GF-D8 (cell line): ENCODE measurements around the gene ZNF610.
"Not testable (repeated sequence)": the region's sequence is repeated elsewhere in the genome, so short reads cannot be mapped to it uniquely, and the experiment has no call there.

Experiments
- DNase-seq: peaks from one replicate; lab custom pipeline; 2025; lab: John Stamatoyannopoulos, UW

The ZNF610 gene

DNA sequence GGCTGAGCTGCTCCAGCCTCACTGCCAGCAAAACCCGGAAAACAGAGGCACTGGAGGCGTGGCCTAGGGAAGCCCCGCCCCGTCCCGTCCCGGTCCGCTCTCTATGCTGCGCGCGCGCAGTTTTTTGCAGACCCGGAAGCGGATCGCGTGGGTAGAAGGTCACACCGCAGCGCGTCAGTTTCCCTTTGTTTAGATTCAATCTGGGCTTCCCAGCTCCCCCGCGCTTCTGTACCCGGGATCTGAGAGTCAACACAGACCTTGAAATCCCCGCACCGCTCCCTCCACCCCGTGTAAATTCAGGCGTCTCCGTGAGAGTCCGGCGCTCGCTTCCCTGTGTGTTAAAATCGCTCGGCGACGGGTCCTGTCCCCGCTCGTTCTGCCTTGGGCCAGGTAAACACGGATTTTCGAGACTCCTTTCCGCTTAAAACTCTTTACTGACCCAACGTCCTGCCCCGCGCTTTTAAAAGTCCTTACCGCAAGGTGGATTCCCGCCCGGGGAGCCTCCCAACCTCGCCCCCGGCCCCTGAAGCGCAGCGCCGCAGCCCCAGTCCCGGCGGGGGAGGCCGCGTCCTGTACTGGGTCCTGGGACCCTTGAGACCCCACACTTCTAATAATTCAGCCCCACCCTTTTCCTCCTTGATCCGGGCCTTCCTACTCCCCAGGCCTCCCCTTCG, at the start of gene ZNF610:
ZNF610 (plus strand) TSS at position 127 of the 674 bp plus-strand sequence. CDS start 12,930 bp downstream, outside the sequence.
- peak; percentile 65 for DNase-seq

GRCh38 chr19:52286256-52286655, 49.8 kb upstream of the ZNF610 start:
- DNase-seq: no peak

GRCh38 chr19:52291781-52292180, 44.3 kb upstream of the ZNF610 start:
- DNase-seq: no peak

- not testable (repeated sequence) for DNase-seq
These were observed 43.1 kb upstream of the ZNF610 start for GRCh38 chr19:52292946-52293345.

GRCh38 chr19:52296400-52296772, 39.7 kb upstream of the ZNF610 start:
- DNase-seq: peak; percentile 1

- peak; percentile 25 for DNase-seq
These were observed 39.1 kb upstream of the ZNF610 start, which contains the start of gene ZNF480 for GRCh38 chr19:52296773-52297600. Gene ZNF480, plus strand, starts transcription at chr19:52297169. Its CDS starts 3,244 bp downstream, at chr19:52300413.

- no peak for DNase-seq
These were observed 38.3 kb upstream of the ZNF610 start for GRCh38 chr19:52297601-52298364.

DNA sequence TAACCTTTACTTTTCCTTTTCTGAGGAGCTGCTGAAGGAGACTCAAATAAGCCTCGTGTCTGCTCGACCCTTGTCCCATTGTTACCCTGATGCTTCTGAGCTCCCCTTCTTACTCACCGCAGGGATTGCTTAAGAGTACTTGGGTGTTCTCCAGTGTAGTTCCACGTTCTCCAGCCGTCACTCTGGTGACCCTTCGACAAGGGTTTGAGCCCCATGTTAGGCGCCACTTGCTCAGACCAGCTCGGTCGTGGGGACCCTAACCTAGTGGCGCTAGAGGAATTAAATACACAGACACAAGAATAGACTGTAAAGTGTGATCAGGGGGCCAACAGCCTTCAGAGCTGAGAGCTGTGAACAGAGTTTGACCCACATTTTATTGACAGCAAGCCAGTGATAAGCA, 28.8 kb upstream of the ZNF610 start:
- DNase-seq: no peak

DNA sequence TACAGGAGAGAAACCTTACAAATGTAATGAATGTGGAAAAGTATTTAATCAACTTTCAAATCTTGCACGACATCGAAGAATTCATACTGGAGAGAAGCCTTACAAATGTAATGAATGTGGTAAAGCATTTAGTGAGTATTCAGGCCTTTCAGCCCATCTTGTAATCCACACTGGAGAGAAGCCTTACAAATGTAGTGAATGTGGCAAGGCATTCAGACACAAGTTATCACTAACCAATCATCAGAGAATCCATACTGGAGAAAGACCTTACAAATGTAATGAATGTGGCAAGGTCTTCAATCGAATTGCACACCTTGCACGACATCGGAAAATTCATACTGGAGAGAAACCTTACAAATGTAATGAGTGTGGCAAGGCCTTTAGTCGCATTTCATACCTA, 13.6 kb upstream of the ZNF610 start:
- DNase-seq: no peak

GRCh38 chr19:52331757-52332156, 4.3 kb upstream of the ZNF610 start:
- no peak for DNase-seq

DNA sequence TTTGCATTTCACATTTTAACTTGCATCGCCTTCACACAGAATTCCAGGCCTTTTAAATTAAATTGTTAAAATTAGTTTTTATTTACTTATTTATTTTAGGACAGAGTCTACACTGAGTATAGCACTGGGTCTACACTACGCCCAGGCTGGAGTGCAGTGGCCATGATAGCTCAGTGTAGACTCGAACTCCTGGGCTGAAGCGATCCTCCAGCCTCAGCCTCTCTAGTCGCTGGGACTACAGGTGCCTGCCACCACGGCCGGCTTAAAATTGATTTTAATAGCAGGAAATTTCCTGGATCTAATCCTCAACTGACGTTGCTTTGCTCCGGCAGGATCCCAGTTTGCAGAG, 301 bp upstream of the ZNF610 start:
- DNase-seq: no peak

DNA sequence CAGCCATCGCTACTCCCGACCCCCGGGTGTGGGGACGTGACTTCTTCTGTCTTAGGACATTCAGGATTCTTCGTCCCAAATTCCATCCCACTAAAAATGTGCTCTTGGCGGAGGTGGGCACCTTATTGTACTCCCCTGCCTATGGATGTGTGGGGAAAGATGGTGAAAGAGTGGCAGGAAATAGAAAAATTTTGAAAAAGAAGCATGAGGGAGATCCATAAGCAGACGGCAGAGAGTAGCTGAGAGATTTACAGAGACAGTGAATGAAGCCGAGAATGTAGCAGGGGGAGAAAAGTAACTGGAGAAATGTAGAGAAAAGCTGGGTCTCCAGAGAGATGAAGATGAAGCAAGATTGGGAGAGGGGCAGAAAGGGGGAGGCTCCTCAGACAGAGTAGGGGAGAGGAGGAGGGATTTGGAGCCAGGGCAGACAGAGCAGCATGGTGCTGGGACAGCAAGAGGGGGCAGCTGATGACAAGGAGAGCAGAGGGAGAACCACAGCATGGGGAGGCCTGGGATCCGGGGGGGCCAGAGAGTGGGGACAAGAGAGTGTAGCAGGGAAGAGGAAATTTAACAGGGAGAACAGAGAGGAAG, 843 bp downstream of the ZNF610 start:
- no peak for DNase-seq

GRCh38 chr19:52339022-52339421, 3.0 kb downstream of the ZNF610 start:
- DNase-seq: not testable (repeated sequence)

GRCh38 chr19:52343548-52343947, 7.5 kb downstream of the ZNF610 start:
- no peak for DNase-seq

GRCh38 chr19:52345162-52345561, 9.1 kb downstream of the ZNF610 start:
- DNase-seq: no peak

- no peak for DNase-seq
These were observed 15.5 kb downstream of the ZNF610 start for GRCh38 chr19:52351512-52351911.

- DNase-seq: no peak
These were observed 30.4 kb downstream of the ZNF610 start for GRCh38 chr19:52366414-52366824.

- DNase-seq: peak; percentile 79
These were observed 33.7 kb downstream of the ZNF610 start, which contains the start of gene ZNF880 for GRCh38 chr19:52369559-52370340. Gene ZNF880, plus strand, starts transcription at chr19:52369923. Its CDS starts 43 bp downstream, at chr19:52369966.

- DNase-seq: no peak
These were observed 34.3 kb downstream of the ZNF610 start for GRCh38 chr19:52370341-52370710.

- DNase-seq: no peak
These were observed 55.1 kb downstream of the ZNF610 start for GRCh38 chr19:52391135-52391534.
